DMS114 treated with DMSO at 0.1 percent for 48 hours (cell line): ENCODE measurements around the gene ERVW-1.

Source experiments
- DNase-seq: peaks from one replicate; lab custom pipeline; 2025; ENCODE audit not compliant: unreplicated experiment; lab: John Stamatoyannopoulos, UW

The ERVW-1 gene

GRCh38 chr7:92432299-92432946 is 45.3 kb downstream of the ERVW-1 start:
- no peak for DNase-seq

- DNase-seq = no peak
These were observed 50.6 kb downstream of the ERVW-1 start for GRCh38 chr7:92427193-92427592.

- peak; percentile 10 for DNase-seq
These were observed 52.3 kb downstream of the ERVW-1 start for GRCh38 chr7:92425311-92425947.

DNA sequence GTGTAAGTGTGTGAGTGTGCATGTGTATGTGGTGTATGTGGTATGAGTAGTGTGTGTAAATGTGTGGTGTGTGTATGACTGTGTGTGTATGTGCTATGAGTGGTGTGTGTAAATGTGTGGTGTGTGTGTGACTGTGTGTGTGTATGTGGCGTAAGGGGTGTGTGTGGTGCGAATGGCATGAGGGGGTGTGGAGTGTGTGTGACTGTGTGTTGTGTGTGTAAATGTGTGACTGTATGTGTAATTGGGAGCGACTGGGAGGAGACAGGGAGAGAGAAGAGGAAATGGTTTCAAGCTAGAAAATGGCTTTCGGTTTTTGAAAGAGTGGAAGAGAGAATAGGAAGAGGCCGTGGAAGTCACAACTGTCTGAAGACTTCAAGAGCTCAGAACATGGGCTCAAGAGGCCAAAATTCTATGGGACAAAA is 54.0 kb downstream of the ERVW-1 start:
- DNase-seq = no peak

GRCh38 chr7:92422926-92423325 is 54.8 kb downstream of the ERVW-1 start:
- no peak for DNase-seq

- no peak for DNase-seq
These were observed 55.9 kb downstream of the ERVW-1 start for GRCh38 chr7:92421676-92422435.
